SU-DHL-6 (cell line): ENCODE measurements around the gene SERPINB10.

ENCODE experiments used
- CTCF ChIP-seq: fragments of 200-600 bp; sonication (generic); IDR thresholded peaks from one replicate; pipeline ENCODE4 v1.5.1; 2017; ENCODE audit warnings: antibody characterized with exemption, mild to moderate bottlenecking, low read length, moderate library complexity; ENCODE audit not compliant: insufficient read depth, poor library complexity, severe bottlenecking
- EZH2phosphoT487 ChIP-seq: fragments of 200-600 bp; sonication (generic), shearing (Covaris generic); conservative IDR thresholded peaks from 2 replicates; pipeline ENCODE4 v1.6.1; 2018; ENCODE audit warnings: mild to moderate bottlenecking, antibody characterized with exemption, low read length, moderate library complexity, mixed read lengths

DNA sequence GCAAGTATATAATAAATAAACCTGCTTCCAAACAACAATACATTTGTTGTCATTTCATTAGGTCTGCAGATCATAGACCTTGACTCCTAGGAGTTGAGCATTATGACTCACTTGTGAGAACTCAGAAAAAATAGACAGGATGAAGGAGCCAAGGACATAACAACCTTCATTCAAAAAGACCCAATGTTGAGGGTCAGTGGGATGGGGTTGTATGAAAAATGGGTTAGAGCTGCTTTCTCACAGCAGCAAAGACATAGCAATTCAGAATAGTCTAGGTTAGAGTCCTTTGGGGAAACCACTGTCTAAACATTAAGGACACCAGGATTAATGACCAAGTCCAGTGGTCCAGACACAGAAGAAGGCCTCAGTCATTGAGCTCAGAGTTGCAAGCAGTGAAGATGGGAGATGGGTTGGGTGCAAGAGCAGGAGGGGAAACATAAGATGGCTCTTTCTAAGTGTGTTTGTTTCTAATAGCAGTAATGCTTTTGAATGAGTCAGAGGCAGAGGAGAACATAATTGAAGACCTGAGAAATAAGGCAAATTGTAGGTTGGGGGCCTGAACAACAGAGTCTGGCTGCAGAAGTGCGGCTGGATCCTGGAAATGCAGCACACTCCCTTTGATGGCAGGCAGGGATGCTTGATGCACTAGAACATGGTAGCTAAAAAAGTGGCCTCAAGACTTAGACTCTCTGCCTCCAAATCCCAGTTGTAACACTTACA is 3.7 kb upstream of the SERPINB10 start:
- TF ChIP-seq CTCF (no peak), EZH2phosphoT487 (no peak)
